ENCODE measurements around the gene PPIL3.

PPIL3 gene

DNA sequence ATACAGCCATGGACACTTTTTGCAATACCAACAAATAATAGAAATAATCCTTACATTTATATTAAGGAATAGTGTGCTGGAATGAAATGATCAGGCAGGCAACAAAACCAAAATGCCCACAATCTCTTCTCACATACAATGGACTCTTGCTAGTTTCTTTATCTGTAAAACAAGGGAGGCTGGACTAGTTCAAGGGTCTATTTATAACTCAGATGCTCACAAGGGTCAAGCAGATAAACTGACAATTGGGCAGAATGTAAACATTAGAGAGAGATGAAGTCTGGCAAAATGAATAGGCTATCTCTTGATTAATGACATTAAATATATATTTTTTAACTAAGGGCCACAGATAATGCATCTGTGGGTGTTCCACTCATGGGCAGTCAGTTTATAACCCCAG is 11.4 kb downstream of the PPIL3 start:
- Mint-ChIP-seq H3K36me3 (ENCODE audit: low read depth) (peaks cover 72% of the 10 kb centered on the region), H3K27me3 (ENCODE audit: low read depth, poor library complexity) (no peaks in the 10 kb centered on the region), H3K27ac (no peak overlapping the region), H3K4me3 (no peak overlapping the region), H3K9me3 (no peaks in the 10 kb centered on the region), H3K4me1 (no peaks in the 10 kb centered on the region)
- DNase-seq, result no peak
- TF ChIP-seq, protein P1, sequence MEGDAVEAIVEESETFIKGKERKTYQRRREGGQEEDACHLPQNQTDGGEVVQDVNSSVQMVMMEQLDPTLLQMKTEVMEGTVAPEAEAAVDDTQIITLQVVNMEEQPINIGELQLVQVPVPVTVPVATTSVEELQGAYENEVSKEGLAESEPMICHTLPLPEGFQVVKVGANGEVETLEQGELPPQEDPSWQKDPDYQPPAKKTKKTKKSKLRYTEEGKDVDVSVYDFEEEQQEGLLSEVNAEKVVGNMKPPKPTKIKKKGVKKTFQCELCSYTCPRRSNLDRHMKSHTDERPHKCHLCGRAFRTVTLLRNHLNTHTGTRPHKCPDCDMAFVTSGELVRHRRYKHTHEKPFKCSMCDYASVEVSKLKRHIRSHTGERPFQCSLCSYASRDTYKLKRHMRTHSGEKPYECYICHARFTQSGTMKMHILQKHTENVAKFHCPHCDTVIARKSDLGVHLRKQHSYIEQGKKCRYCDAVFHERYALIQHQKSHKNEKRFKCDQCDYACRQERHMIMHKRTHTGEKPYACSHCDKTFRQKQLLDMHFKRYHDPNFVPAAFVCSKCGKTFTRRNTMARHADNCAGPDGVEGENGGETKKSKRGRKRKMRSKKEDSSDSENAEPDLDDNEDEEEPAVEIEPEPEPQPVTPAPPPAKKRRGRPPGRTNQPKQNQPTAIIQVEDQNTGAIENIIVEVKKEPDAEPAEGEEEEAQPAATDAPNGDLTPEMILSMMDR (IDR thresholded peaks at IDR 0.05), result no peak

- TF ChIP-seq, protein P1 (IDR thresholded peaks at IDR 0.05), result no peak
- Mint-ChIP-seq H3K27me3 (ENCODE audit: low read depth, poor library complexity) (no peaks in the 10 kb centered on the region), H3K4me3 (no peak overlapping the region), H3K9me3 (no peaks in the 10 kb centered on the region), H3K27ac (no peak overlapping the region), H3K4me1 (no peaks in the 10 kb centered on the region), H3K36me3 (ENCODE audit: low read depth) (peaks cover 70% of the 10 kb centered on the region)
- no peak for DNase-seq
Measured at GRCh38 chr2:200873560-200873959, 15.3 kb downstream of the PPIL3 start.

- DNase-seq, result no peak
- Mint-ChIP-seq H3K4me3 (no peak overlapping the region), H3K9me3 (no peaks in the 10 kb centered on the region), H3K27me3 (ENCODE audit: low read depth, poor library complexity) (no peaks in the 10 kb centered on the region), H3K4me1 (no peaks in the 10 kb centered on the region), H3K27ac (no peak overlapping the region), H3K36me3 (ENCODE audit: low read depth) (peaks cover 63% of the 10 kb centered on the region)
- TF ChIP-seq, protein P1 (IDR thresholded peaks at IDR 0.05), result no peak
Measured at GRCh38 chr2:200871151-200871550, 17.7 kb downstream of the PPIL3 start.

GRCh38 chr2:200869014-200869413 is 19.9 kb downstream of the PPIL3 start:
- TF ChIP-seq, protein P1 (IDR thresholded peaks at IDR 0.05), result no peak
- Mint-ChIP-seq H3K27ac (no peak overlapping the region), H3K9me3 (peaks cover 3% of the 10 kb centered on the region), H3K27me3 (ENCODE audit: low read depth, poor library complexity) (no peaks in the 10 kb centered on the region), H3K4me1 (peaks cover 7% of the 10 kb centered on the region), H3K4me3 (no peak overlapping the region), H3K36me3 (ENCODE audit: low read depth) (peaks cover 42% of the 10 kb centered on the region)
- DNase-seq, result no peak

GRCh38 chr2:200864176-200865034 is 24.5 kb downstream of the PPIL3 start, which contains the start of gene CLK1:
TSS of gene CLK1 (minus strand) at chr2:200864658. CDS start at chr2:200861862, 2,796 bp downstream.
- peaks cover 40% of the 10 kb centered on the region for H3K4me1 Mint-ChIP-seq
- H3K27me3 Mint-ChIP-seq (ENCODE audit: low read depth, poor library complexity), result no peaks in the 10 kb centered on the region
- DNase-seq, result peak; percentile 90
- peaks cover 3% of the 10 kb centered on the region for H3K9me3 Mint-ChIP-seq
- peak within 1 kb of the TSS; percentile 98 for H3K4me3 Mint-ChIP-seq
- peaks cover 44% of the 10 kb centered on the region for H3K36me3 Mint-ChIP-seq (ENCODE audit: low read depth)
- peak within 1 kb of the TSS; percentile 100 for H3K27ac Mint-ChIP-seq
- TF ChIP-seq, protein P1 (IDR thresholded peaks at IDR 0.05), result no peak

- TF ChIP-seq, protein P1 (IDR thresholded peaks at IDR 0.05), result no peak
- peaks cover 3% of the 10 kb centered on the region for H3K9me3 Mint-ChIP-seq
- H3K27me3 Mint-ChIP-seq (ENCODE audit: low read depth, poor library complexity), result no peaks in the 10 kb centered on the region
- peaks cover 44% of the 10 kb centered on the region for H3K36me3 Mint-ChIP-seq (ENCODE audit: low read depth)
- peaks cover 46% of the 10 kb centered on the region for H3K4me1 Mint-ChIP-seq
- peak overlapping the region; percentile 98 for H3K4me3 Mint-ChIP-seq
- H3K27ac Mint-ChIP-seq, result peak overlapping the region; percentile 100
- peak; percentile 18 for DNase-seq
Measured at GRCh38 chr2:200863782-200864175, 25.1 kb downstream of the PPIL3 start.

All from nephron progenitor cell (in vitro differentiated cells).